ENCODE measurements around the gene RAET1E.
"Not testable (repeated sequence)": the region's sequence is repeated elsewhere in the genome, so short reads cannot be mapped to it uniquely, and the experiment has no call there.

Gene RAET1E

DNA sequence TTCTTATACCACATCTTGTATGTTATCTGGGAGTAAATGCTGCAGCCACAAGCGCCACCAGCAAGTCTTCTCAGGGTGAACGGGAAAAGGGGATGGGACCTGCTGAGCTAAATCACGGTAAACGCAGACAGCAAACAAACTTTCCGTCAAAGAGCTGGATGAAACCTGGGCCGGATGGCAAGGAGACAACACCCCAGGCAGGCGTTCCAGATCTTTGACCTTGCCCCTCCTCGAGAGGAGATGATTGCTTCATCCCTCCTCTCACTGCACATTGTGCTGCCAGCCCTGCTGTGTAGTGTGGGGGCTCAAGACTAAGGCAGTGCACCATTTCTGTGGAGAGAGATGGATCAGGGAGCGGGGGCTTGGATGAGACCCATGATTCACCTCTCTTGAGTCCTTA is 9.8 kb downstream of the RAET1E start:
- no peak for DNase-seq

DNA sequence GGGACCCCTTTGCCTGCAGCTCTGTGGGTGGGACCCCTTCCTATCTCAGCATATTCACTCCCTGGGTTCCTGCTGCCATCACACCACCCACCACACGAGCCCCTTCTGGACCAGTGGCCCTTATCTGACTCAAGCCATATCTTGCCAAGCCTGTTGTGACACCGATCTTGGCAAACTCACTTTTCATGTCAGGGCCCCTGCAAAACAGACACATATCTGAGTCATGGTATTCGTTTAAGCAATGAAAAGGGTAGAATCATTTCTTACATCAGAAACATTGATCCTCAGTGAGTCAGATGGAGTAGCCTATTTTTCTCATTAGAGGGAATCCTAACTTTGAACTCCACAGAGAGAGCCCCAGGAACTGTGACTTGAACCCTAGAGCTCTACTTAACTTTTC is 10.6 kb downstream of the RAET1E start:
- DNase-seq: peak; percentile 71

DNA sequence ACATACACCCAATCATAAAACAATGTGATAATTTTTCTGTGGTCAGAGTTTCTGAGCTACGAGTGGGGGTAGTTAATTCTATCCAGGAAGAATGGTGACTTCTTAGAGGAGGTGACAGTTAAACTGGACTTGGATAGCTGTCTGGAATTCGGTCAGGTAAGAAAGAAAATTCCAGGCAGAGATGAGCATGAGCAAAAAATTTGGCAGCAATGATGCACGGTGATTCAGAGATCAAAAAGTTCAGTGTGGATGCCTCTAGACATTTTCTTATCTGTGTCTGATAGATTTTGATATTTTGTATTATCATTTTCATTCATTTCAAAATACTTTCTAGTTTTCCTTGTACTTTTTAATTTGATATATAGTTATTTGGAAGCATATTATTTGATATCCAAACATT is 12.0 kb downstream of the RAET1E start:
- DNase-seq: no peak

DNA sequence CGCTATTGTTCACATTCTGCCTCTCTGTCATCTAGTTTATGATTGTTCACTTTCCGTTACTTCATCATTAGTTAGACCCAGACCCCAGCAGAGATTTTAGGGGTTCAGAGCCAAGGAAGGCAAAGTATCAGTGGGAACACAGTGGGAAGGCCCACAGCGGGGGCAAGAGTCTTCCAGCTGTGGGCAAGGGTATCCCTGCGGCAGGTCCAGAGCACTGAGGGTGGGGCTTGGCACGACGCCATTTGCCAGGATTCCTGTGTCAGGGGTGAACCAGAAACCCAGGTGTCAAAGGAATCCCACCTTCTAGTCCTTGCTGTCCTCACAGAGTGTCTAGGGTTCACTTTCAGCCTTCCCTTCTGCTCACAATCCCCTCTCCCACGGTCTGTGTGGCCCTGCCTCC is 13.3 kb downstream of the RAET1E start:
- DNase-seq: no peak

DNA sequence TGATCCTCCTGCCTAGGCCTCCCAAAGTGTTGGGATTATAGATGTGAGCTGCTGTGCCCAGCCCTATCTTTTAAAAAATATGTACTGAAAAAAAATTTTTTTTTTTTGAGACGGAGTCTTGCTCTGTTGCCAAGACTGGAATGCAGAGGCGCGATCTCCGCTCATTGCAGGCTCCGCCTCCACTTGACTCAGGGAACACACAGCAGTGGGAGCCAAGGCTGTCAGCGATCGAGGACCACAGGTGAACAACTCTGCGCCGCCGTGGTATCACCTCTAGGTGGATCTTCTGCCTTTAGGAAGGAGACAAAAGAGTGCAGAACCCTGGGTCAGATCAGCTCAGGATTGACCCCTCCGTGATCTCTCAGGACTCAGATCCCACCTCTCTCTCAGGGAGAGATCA is 13.7 kb downstream of the RAET1E start:
- no peak for DNase-seq

DNA sequence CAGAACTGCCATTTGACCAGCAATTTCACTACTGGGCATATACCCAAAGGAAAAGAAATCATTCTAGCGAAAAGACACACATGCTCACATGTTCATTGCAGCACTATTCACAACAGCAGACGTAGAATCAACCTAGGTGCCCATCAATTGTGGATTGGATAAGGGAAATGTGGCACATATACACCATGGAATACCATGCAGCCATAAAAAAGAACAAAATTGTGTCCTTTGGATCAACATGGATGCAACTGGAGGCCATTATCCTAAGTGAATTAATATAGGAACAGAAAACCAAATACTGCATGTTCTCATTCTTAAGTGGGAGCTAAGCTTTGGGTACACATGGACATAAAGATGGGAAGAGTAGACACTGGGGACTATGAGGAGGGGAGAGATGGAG is 16.1 kb downstream of the RAET1E start:
- no peak for DNase-seq

DNA sequence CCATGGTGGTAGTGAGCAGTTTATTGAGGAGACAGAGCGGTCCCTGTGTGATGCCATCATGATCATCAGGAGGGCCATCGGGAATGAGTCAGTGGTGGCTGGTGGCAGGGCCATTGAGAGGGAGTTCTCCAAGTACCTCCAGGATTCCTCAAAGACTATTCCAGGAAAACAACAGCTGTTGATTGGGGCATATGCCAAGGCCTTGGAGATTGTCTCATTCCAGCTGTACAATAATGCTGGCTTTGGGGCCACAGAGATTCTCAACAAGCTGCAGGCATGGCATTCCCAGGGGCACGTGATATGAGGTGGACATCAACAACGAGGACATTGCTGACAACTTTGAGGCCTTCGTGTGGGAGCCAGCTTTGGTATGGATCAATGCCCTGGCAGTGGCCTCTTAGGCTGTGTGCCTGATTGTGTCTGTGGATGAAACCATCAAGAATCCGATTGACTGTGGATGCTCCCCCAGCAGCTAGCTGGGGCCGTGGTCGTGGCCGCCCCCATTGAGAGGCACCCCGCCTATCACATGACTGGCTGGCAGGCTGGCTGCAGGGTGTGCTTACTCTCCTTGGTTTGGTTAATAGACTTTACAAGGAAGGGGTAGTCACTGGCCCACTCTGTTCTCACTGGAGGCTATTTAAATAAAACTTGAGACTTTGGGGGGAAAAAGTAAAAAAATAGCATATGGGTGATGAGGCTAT is 16.7 kb downstream of the RAET1E start:
- no peak for DNase-seq

DNA sequence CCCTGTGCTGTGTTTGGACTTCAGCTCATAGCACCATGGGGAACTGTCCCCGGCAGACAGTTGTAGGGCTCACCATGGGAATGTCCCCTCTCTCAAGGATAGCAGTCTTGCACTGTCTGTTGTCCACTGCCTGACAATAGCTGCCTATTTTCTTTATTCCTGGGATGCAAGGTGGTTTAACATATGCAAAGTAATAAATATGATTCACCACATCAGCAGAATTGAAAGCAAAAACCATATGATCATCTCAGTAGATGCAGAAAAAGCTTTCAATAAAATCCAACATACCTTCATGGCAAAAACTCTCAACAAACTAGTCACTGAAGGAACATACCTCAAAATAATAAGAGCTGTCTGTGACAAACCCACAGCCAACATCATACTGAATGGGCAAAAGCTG is 20.3 kb downstream of the RAET1E start:
- no peak for DNase-seq

DNA sequence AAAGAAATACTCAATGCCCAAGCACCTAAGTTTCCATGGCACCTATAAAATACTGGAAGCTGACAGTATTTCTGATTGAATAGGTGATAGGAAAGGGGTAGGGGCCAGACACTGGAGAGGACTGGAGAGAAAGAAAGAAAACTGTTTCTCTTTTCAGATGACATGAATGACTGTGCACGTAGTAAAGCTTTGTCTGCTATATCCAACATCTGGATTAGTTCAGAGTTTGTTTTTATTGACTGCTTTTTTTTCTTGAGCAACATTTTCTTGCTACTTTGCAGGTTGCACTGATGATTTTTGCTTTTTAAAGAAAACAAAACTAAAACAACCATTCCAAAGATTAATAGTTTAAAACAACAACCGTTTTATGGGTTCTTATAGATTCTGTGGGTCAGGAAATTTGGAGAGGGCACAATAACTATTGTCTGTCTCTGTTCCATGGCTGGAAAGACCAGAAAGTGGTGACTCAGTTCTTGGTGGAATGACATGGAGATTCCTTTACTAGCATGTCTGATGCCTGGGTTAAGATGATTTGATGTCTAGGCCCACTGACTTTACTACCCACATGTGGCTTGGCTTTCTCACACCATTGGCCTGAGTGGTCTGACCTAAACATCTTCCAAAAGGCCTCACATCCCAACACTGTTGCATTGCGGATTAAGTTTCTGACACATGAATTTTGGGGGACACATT is 21.5 kb downstream of the RAET1E start:
- DNase-seq: no peak

DNA sequence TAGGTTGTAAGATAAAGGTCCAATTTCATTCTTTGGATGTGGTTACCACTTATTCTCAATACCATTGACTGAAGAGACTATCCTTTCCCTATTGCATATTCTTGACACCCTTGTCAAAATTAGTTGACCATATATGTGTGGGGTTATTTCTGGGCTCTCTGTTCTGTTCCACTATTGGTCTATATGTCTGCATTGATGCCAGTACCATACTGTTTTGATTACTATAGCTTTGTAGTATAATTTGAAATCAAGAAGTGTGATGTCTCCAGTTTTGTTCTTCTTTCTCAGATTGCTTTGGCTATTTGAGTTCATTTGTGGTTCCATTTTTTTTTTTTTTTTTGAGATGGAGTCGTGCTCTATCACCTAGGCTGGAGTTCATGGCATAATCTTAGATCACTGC is 25.7 kb downstream of the RAET1E start:
- no peak for DNase-seq

DNA sequence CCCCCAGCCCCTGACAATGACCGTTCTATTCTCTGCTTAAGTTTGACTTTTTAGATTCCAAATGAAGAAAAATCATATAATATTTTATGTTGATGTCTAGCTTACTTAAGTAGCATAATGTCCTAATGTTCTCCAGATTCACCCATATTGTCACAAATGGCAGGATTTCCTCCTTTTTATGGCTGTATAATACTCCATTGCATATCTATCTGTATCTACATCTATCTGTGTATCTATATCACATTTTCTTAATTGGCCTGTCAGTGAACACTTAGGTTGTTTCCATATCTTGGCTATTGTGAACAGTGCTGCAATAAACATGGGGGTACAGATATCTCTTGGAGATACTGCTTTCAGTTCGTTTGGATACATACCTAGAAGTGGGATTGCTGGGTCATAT is 26.7 kb downstream of the RAET1E start:
- DNase-seq: no peak

DNA sequence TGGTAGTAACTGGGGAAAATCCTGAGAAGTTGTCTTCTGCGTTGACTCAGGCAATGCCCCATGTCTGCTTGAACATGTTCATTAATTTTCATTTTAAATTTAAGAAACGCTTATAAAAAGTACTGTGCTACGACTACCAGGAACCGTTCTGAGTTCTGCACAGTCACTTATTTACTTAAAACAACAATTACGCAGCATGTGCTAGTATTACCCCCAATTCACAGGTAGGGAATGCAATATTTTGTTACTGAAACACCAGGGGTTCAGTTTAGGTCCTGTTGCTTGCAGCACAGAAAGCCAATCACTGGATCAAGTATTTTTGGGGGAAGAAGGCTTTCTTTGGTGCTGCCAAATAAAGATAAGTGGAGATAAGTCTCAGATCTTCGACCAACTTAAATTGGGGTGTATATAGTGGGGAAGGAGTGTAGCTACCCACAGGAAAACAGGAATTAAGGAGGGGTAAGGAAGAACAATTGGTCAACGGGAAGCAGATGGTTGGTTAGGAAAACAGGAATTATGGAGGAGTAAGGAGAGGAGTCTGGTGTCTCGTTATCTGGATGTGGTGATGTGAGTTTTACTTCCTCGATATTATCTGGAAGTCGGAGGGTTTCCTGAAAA is 28.5 kb downstream of the RAET1E start:
- DNase-seq: no peak

DNA sequence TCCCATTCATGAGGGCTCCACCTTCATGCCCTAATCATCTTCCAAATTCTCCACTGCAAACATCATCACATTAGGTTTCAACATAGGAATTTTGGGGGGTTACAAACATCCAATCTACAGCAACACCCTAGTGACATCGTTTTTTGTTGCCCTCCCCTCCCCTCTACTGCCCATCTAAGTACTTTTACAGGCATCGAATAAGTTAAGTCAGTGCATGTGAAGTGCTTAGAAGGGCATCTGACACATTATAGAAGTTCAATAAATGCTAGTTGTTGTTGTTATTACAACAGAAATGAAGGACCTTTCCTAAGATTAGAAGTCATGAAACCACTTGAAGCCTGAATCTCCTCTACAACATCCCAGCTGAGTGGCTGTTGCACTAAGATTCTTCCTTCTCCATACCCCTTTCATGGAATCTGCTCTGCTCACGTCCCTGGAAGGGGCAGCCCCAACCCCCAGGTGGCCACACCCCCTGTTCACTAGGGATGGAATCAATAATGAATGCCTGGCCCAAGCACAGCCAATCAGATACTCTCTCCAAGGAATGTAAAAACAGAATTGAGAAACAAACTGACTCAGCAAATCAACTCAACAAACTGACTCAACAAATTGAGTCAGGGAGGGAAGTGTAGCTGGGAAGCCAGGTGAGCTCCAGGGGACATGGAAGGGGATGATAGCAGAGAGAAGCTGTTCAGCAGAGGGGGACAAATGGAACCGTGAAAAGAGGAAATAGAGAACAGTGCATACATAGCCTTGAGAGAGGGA is 29.9 kb downstream of the RAET1E start:
- DNase-seq: no peak

DNA sequence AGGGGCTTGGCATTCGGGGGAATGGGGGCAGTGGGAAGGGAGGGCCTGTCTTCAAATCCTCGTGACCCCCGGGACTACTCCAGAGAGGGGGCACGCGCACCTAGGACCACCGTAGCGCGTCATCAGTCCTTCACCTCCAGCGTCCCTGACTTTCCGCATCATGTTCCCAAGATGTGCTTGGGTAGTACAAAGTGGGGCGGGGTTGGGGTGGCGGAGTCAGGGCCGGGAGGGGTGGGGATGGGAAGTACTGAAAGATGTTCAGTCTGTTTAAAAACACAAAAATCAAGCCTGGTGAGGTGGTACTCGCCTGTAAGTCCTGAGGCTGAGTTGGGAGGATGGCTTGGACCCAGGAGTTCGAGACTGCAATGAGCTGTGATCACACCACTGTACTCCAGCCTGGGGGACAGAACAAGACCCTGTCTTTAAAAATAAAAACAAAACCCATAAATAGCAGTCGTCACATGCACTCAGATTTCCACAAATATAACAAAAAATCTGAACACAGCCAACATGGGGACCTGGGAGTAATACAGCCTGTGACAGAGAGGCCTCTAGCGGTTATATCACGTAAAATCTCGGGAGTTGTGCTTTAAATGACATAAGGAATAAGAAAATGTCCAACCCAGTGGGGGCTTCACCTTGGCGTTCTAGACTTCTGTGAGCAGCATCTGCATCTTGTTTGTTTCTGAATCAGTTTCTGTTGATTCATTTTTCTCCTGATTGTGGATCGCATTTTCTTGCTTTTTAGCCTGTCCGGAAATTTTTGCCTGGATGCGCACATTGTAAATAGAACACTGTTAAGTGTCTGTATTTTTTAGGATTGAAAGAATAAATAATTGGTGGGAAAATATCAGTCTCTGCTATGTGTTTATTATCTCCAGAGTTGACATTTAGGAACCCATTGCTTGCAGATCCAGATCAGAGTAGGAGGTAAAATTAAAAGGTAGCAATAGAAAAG is 33.1 kb downstream of the RAET1E start:
- DNase-seq: peak; percentile 89

DNA sequence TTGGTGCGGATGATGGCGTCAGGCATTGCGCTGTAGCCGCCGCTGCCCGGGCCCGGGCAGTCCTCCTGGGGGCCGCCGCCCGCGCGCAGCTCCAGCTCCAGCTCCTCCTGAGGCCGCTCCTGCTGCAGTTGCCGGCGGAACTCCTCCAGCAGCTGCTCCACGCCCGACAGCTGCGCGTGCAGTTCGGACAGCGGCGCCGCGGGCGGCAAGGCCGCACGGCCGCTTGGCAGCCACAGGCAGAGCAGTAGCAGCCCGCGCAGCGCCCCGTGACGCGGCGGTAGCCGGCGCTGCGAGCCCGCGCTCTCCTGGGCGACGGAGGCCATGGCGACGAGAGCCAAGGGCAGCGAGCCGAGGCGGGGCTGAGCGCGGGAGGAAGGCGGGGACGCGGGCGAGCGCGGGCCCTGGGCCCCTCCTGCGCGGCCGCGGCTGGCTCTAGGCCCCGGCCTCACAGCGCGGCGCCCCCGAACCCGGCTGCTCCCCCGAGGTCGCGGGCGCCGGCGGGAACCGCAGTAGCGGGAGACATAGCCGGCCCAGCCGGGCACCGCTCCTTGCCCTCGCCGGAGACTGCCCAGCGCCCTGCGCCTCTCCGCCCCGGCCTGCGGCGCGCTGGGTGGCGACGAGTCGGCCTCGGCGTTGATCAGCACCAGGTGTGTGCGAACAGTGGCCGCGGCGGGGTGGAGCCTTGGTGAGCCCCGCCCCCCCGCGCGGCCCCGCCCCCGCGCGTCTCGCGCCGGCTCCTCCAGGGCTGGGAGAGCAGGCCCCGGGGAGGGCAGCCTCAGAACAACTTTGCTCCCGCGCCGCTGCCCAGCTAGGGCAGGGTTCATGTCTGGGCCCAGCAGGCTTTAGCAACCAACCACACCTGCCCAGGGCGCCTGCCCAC is 34.0 kb downstream of the RAET1E start, which contains the start of gene LRP11:
LRP11 (minus strand) TSS at position 662 of the 880 bp plus-strand sequence; CDS start at position 323, 339 bp downstream.
- DNase-seq: peak; percentile 89

DNA sequence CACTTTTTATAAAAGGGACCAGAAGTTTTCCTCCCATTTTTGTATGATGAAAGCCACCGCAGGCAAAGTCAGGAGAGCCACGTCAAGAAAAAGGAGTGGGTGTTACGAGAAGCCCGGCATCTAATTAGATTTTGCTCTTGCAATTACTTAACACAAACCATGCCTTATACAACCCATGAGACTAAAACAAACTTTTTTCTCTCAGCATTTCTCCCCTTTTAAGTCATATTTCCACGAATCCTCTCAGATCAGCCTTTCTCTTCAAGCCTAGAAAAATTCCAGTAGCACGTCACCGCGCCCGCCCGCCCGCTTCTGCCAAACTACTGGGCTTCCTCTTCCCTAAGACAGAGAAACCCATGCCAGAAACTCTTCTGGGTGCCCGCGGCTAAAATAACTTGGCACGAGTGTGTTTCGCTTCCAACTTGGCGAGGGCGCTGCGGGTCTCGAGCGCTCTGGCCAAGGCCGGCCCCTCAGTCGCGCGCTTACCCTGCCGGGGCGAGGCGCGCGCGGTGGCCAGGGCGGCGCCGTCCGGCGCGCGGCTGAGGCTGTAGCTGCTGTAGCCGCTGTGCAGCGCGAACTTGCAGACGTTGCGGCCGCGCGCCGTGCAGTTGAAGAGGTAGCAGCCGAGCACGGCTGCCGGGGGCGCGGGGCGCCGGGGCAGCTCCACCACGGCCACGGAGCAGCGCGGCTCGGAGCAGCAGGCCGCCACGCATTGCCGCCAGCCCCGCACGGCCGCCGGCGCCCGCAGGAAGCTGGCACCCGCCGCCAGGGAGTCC is 34.8 kb downstream of the RAET1E start:
- peak; percentile 80 for DNase-seq

DNA sequence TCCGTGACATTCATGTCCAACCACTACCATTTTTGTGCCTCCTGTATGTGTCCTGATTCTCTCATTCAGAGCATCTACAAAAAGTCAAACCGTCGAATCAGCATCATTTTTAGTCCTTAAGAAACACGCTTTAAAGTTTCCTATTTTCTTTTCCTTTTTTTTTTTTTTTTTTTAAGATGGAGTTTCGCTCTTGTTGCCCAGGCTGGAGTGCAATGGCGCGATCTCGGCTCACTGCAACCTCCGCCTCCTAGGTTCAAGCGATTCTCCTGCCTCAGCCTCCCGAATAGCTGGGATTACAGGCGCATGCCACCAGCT is 35.5 kb downstream of the RAET1E start:
- not testable (repeated sequence) for DNase-seq

DNA sequence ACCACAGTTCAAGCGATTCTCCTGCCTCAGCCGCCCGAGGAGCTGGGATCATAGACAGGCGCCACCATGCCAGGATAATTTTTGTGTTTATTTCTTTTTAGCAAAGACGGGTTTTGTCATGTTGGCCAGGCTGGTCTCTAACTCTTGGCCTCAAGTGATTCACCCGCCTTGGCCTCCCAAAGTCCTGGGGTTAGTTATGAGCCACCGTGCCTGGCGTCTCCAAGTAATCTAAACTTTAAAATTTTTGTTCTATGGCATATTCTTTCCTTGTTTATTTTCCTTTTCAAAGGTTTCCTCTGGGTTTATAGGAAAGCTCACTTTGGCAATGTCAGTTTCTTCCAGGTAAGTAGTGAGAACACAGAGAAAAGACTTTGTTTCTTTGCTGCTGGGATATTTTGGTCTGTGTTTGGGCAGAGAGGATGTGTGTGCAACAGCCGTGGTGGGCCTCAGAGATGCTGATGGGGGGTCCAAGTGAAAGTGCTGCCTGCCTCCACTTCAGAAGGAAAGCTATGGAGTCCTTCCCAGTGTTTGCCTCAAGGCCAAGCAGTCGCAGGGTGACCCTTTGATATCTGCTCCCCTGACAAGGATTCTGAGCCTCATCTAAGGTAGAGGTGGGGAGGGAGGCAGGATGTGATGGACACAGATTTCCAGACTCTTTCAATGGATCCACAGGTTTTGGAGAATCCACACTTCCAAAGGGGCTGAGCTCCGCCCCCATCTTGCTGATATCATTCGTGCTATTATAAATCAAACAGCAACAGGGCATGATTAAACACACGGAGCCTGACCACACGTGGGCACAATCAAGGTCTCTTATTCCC is 36.1 kb downstream of the RAET1E start:
- DNase-seq: no peak

DNA sequence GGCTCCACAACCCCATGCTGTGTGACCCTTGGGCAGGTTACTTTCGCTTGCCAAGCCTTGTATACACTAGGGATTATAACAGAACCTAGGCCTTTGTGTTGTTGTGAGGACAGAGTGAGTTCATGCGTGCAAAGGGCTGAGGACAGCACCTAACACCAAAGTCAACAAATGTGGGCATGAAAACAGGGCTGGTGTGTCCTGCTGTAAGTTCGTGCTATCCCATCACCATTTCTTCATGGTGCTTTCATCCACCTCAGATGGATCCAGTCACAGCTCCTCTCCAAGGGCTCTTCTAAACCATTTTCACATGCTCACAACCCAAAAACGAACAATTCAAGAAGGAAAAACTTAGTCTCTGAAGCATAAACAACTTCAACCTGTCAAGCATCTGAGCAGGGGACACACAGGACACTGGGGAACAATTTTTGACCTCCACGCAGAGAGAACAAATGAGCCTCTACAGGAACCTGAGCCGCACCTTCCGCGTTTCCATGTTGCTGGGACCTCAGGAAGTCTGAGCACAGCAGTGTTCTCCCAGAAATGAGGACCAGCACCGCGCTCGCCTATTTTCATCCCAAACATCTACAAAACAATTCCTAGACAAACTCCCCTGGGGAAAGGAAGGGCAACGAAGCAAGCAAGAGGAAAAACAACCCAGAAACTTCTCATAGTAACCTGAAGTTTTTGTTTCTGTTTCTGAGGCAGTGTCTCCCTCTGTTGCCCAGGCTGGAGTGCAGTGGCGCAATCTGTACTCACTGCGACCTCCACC is 36.9 kb downstream of the RAET1E start:
- DNase-seq: no peak
